Activated naive CD8-positive, alpha-beta T cell (primary cell): ENCODE measurements around the gene OBSL1.

Experiments used
- H3K27ac Mint-ChIP-seq: one replicate; pipeline ENCODE4 v1.8.0; 2021; ENCODE audit warnings: mixed read lengths
- H3K27me3 Mint-ChIP-seq: one replicate; pipeline ENCODE4 v1.8.0; 2021; ENCODE audit warnings: mixed read lengths
- H3K36me3 Mint-ChIP-seq: one replicate; pipeline ENCODE4 v1.8.0; 2021; ENCODE audit warnings: mixed read lengths
- H3K4me1 Mint-ChIP-seq: one replicate; pipeline ENCODE4 v1.8.0; 2021; ENCODE audit warnings: low read depth, mixed read lengths
- H3K4me3 Mint-ChIP-seq: one replicate; pipeline ENCODE4 v1.8.0; 2021; ENCODE audit warnings: mild to moderate bottlenecking, mixed read lengths
- H3K9me3 Mint-ChIP-seq: one replicate; pipeline ENCODE4 v1.8.0; 2021; ENCODE audit warnings: low read depth, mixed read lengths

The OBSL1 gene

DNA sequence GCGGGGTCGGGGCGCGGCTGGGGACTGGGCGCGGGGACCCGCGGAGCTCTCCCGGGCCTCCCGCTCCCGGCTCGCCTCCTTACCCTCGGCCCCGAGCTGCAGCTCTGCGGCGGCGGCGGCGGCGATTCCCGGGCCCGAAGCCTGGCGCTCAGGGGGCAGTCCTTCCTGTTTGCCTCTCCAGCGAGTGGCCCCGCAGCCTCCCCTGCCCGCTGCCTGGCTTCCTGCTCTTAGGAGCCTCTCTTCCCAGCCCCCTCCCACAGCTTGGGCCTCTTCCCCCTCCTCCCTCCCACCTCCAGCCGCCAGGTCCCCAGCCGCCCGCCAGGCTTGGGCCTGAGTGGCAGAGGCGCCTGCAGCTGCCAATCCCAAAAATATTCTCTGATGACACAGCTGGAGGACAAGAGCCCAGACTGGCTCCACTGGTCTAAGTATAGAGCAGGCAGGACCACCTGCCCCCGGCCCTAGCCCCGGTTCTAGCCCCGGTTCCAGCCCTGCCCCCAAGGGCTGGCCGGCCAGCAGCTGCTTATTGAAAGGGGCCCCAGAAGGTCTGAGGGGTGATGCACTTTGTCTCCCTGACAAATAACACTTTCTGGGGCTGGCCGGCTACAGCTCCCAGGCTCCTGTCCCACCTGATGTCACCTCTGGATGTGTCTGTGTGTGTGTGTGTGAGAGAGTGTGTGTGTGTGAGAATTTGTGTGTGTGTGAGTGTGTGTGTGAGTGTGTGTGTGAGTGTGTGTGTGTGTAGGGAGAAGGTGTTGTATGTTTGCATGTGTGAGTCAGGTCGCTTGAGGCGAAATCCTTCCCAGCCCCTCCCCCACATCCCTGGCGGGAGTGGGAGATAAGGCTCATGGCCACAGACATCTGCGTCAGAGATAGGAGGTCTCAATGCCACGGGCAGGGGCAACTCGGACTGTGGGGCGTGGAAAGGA lies at the start of gene OBSL1:
OBSL1 (minus strand) TSS at position 229 of the 926 bp plus-strand sequence. CDS start 307 bp downstream, outside the sequence.
- Mint-ChIP-seq H3K27ac (no peak within 1 kb of the TSS), H3K9me3 (no peaks in the 10 kb centered on the region), H3K4me1 (no peaks in the 10 kb centered on the region), H3K27me3 (peaks cover 24% of the 10 kb centered on the region), H3K4me3 (peak within 1 kb of the TSS; percentile 27), H3K36me3 (no peaks in the 10 kb centered on the region)

DNA sequence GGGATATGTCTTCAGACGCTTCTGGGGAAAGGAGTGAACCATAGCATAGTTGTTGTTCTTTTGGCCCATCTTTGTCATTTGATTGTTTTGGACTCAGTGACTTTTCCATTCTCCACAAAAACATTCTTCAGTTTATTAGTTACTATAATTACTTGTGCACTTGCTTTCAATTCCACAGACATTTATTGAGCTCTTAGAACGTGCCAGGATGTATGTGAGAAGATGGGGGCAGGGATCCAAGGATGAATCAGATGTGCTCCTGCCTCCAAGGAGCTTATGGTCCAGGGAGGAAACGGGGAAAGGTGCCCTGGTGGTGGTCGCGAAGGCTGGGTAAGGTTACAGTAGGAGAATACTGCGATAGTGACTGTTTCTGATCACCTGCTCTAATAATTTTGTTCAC lies 49.2 kb upstream of the OBSL1 start:
- Mint-ChIP-seq H3K27me3 (no peaks in the 10 kb centered on the region), H3K9me3 (no peaks in the 10 kb centered on the region), H3K27ac (no peak overlapping the region), H3K4me1 (no peaks in the 10 kb centered on the region), H3K4me3 (no peak overlapping the region), H3K36me3 (no peaks in the 10 kb centered on the region)

DNA sequence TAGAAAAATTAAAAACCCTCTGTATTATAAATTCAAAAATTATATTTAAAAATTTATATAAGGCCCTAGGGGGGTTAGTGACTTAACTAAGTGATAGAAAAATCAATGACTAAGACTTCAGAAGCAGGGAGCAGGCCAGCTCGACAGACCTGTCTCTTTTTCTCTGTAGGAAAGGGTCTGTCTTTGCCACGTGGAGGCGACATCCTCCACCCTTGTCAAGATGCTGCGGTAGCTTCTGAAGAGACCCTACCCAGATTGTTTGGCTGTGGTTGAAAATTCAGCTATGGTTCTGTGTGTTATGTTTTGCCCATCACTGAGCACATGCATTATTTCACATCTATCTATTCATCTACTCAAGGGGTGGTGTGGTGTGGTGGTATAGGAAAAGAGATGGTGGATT lies 47.9 kb upstream of the OBSL1 start:
- Mint-ChIP-seq H3K9me3 (no peaks in the 10 kb centered on the region), H3K4me1 (peaks cover 2% of the 10 kb centered on the region), H3K27ac (no peak overlapping the region), H3K36me3 (peaks cover 2% of the 10 kb centered on the region), H3K4me3 (no peak overlapping the region), H3K27me3 (no peaks in the 10 kb centered on the region)

DNA sequence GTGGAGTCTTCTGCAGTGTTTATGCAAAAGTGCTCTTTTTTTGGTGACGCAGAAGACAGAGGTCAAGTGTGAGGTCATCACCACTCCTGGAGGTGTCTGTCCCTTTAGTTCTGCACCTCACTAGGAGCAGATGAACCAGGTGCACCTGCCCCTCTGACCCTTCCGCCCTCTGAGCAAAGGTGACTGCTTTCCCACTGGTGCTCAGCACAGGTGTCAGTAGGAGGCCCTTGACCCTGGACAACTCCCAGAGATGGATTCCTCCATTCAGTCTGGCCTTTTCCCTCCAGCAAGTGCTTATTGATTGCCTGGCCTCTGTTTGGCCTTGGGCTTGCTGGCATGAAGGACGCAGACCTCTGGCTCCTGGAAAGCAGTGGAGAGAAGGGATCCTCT lies 47.4 kb upstream of the OBSL1 start:
- H3K9me3 Mint-ChIP-seq = no peaks in the 10 kb centered on the region
- peaks cover 2% of the 10 kb centered on the region for H3K4me1 Mint-ChIP-seq
- H3K27me3 Mint-ChIP-seq = no peaks in the 10 kb centered on the region
- peaks cover 2% of the 10 kb centered on the region for H3K36me3 Mint-ChIP-seq
- H3K4me3 Mint-ChIP-seq = no peak overlapping the region
- no peak overlapping the region for H3K27ac Mint-ChIP-seq

DNA sequence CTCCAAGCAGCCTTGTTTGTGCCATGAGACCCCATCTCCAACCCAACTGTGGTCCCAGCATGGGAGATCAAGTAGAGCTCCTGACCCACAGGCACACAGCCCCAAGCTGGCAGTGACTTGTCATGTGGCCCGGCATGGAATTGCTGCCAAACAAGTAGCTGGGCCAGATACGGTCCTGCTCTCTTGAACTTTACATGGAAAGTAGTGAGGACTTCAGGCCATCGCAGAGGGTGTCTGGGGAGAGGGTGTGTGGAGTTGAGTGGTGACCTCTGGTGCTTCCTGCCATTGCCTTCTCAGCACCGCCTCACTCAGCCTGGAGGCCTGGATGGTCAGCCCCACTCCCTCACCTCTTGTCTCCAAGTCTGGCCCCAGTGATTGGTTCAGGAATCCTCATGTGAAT lies 45.2 kb upstream of the OBSL1 start:
- Mint-ChIP-seq H3K36me3 (peaks cover 2% of the 10 kb centered on the region), H3K9me3 (no peaks in the 10 kb centered on the region), H3K4me3 (no peak overlapping the region), H3K27me3 (no peaks in the 10 kb centered on the region), H3K4me1 (peaks cover 11% of the 10 kb centered on the region), H3K27ac (no peak overlapping the region)

DNA sequence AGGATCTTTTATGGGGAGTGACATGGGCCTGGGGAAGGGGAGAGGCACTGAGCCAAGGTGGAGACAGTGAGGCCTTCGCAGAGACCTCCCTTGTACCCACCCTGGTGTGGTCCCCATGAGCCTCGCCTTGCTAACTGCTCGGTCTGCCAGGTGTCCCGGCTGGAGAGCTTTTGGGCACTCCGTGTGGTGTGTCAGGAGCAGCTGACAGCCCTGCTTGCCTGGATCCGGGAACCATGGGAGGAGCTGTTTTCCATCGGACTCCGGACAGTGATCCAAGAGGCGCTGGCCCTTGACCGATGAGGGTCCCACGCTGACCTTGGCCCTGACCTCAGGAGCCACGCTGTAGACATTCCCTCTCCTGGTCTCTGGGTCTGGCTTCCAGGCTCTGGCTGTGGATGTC lies 44.6 kb upstream of the OBSL1 start:
- H3K4me3 Mint-ChIP-seq = no peak overlapping the region
- H3K27ac Mint-ChIP-seq = no peak overlapping the region
- peaks cover 2% of the 10 kb centered on the region for H3K36me3 Mint-ChIP-seq
- H3K4me1 Mint-ChIP-seq = peaks cover 13% of the 10 kb centered on the region
- H3K9me3 Mint-ChIP-seq = no peaks in the 10 kb centered on the region
- H3K27me3 Mint-ChIP-seq = no peaks in the 10 kb centered on the region

DNA sequence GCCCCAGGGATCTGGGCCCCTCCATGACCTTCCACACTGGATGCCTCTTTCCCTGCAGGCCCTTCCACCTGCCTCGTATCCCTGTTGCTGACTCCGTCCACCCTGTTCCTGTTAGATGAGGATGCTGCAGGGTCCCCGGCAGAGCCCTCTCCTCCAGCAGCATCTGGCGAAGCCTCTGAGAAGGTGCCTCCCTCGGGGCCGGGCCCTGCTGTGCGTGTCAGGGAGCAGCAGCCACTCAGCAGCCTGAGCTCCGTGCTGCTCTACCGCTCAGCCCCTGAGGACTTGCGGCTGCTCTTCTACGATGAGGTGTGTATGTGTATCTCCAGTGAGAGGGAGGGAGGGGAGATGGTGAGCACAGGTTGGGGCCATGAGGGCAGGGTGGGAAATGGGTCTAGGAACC lies 43.7 kb upstream of the OBSL1 start:
- Mint-ChIP-seq H3K4me1 (peaks cover 13% of the 10 kb centered on the region), H3K9me3 (no peaks in the 10 kb centered on the region)

DNA sequence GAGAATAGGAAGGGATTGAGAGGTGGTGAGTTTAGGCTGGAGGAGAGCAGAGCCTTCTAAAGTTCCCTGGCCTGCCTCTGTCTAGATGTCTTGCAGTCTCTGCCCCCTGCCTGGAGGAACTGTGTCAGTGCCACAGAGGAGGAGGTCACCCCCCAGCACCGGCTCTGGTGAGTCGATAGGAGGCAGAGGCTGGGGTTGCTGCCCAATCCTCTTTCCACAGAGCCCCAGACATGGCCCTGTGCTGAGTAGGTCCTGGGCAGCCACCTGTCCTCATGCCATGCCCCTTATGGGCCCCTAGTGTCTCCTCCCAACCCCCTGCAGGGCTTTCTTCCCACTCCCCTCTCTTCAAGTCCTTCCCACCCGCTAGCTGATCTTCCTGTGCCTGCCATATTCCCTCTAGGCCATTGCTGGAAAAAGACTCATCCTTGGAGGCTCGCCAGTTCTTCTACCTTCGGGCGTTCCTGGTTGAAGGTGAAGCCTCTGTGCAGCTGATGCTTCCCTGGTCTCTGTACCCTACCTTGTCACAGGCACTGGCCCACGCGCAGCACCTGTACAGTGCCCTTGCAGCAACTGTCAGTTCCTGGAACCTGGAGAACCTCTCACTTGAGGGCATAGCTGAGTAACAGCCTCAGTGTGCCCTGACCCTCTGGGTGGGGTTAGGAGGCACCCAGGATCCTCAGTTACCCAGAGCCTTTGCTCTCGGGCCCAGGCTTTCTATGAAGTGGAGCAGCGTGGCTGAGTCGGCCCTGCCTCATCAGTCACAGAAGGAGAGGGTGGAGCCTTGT lies 42.9 kb upstream of the OBSL1 start:
- H3K4me1 Mint-ChIP-seq = peaks cover 13% of the 10 kb centered on the region
- H3K27ac Mint-ChIP-seq = no peak overlapping the region
- no peaks in the 10 kb centered on the region for H3K9me3 Mint-ChIP-seq
- H3K36me3 Mint-ChIP-seq = peaks cover 5% of the 10 kb centered on the region
- no peak overlapping the region for H3K4me3 Mint-ChIP-seq
- H3K27me3 Mint-ChIP-seq = no peaks in the 10 kb centered on the region

More for the DNA sequence above, 43.7 kb upstream of the OBSL1 start:
- Mint-ChIP-seq H3K27ac (no peak overlapping the region), H3K4me3 (no peak overlapping the region), H3K27me3 (no peaks in the 10 kb centered on the region), H3K36me3 (peaks cover 5% of the 10 kb centered on the region)

DNA sequence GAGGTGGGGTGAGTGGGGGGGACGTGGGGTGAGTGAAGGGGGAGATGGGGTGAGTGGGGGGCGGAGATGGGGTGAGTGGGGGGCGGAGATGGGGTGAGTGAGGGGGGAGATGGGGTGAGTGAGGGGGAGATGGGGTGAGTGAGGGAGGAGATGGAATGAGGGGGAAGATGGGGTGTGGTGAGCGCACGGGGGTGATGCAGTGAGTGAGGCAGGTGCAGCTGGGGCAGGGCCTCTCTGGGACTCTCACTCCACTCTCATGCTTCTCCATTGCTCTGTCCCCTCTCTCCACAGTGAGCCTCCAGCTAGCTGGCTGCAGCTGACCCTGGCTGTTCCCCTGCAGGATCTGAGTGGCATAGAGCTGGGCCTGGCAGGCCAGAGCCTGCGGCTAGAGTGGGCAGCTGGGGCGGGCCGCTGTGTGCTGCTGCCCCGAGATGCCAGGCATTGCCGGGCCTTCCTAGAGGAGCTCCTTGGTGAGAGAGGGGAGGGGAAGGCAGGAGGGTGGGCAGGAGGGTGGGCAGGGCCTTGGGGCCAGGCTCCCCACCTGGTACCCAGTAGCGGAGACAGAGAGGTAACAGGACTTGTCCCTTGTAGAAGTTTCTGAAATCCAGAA lies 42.2 kb upstream of the OBSL1 start:
- Mint-ChIP-seq H3K4me1 (peaks cover 13% of the 10 kb centered on the region), H3K27me3 (no peaks in the 10 kb centered on the region), H3K4me3 (no peak overlapping the region), H3K36me3 (peaks cover 5% of the 10 kb centered on the region), H3K9me3 (no peaks in the 10 kb centered on the region), H3K27ac (no peak overlapping the region)

DNA sequence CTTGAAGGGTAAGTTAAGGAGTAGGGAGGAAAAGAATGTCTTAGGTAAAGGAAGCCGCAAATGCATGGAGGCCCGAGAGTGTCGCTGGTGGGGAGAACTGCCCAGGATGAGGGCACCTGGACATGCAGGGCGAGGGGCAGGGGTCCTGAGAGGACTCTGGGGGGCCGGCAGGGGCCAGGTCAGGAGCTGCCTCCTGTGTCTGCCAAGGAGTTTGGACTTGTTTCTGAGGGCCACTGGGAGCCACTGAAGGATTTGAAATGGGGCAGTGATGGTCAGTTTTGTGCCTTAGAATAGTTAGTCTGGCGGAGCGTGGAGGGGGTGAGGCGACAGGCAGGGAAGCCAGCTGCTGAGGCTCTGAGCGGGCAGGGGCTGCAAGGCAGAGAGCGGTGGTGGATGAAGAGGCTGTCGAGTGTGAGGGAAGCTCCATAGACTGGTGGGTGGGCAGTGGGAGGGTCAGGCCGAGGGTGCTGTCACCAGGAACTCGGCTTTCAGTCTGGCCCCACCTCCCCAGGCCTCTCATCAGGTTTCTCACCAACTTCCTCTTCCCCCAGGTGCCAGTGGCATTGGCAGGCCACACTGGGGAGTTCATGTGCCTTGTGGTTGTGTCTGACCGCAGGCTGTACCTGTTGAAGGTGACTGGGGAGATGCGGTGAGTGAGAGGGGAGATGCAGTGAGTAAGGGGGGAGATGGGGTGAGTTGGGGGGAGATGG lies 41.4 kb upstream of the OBSL1 start:
- Mint-ChIP-seq H3K27ac (peak overlapping the region; percentile 84), H3K4me3 (peak overlapping the region; percentile 40)

DNA sequence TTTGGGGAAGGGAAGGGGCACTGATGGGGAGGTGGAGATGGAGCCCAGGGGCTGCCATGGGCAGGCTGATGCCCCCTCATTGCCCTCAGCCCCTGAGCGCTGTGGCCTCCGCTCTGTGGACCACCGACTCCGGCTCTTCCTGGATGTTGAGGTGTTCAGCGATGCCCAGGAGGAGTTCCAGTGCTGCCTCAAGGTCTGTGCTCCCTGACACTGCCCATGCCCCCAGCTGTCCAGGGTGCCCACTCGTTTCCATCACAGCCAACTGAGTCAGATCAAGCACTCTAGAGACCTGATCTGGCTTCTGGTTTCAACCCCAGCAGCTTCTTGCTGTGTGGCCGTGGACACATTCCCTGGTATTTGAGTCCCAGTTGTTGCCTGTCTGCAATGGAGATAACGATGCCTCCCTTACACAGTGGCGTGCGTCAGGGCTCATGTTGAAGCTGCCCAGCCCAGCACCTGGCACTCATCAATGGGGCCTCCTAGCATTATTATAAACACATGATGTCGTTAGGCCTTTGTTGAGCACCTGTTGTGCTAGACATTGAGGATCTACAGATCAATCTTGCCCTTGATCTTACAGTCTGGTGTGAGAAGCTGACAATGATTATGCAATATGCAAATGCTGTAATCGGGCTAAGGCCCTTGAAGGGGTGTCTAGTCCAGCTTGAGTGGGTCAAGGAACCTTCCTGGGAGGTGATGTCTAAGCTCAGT lies 40.7 kb upstream of the OBSL1 start:
- Mint-ChIP-seq H3K36me3 (peaks cover 5% of the 10 kb centered on the region), H3K4me3 (peak overlapping the region; percentile 31), H3K27ac (peak overlapping the region; percentile 84), H3K27me3 (no peaks in the 10 kb centered on the region), H3K9me3 (no peaks in the 10 kb centered on the region), H3K4me1 (peaks cover 13% of the 10 kb centered on the region)

More for the DNA sequence above, 41.4 kb upstream of the OBSL1 start:
- H3K9me3 Mint-ChIP-seq = no peaks in the 10 kb centered on the region
- H3K4me1 Mint-ChIP-seq = peaks cover 13% of the 10 kb centered on the region
- no peaks in the 10 kb centered on the region for H3K27me3 Mint-ChIP-seq
- H3K36me3 Mint-ChIP-seq = peaks cover 5% of the 10 kb centered on the region

DNA sequence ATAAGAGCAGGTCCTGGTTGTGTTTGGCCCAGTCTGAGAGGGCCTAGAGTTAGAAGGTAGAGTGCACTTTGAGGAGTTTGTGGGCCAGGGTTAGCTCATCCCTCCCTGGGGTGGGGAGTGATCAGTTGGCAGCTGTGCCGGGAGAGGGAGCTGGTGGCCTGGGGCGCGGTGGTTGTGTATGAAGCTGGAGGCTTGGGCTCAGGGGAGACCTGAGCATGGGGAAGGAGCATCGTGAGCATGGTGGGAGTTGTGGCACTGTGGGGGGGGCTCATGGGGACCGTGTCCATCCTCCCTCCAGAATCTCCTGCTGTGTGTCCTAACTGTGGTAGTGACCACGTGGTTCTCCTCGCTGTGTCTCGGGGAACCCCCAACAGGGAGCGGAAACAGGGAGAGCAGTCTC lies 40.0 kb upstream of the OBSL1 start:
- Mint-ChIP-seq H3K4me1 (peaks cover 13% of the 10 kb centered on the region), H3K9me3 (no peaks in the 10 kb centered on the region), H3K4me3 (no peak overlapping the region), H3K27ac (no peak overlapping the region), H3K27me3 (no peaks in the 10 kb centered on the region), H3K36me3 (peaks cover 5% of the 10 kb centered on the region)

DNA sequence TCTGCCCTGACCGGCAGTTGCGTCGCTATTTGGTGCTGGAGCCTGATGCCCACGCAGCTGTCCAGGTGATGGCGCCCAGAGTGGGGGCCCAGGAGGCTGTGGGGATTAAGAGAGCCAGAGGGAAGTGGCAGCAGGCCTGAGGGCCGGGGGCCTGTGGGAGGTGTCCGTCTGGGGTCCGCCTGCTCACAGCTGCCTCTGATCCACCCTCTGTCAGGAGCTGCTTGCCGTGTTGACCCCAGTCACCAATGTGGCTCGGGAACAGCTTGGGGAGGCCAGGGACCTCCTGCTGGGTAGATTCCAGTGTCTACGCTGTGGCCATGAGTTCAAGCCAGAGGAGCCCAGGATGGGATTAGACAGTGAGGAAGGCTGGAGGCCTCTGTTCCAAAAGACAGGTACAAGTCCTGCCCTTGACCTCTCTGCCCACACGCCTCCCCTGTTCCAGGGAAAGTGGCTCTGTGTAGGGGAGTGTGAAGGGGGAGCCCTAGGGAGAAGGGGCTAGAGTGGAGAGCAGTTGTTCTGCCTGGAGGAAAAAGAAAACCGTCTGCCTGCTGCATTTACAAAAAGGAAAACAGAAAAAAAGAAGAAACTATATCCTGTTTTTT lies 37.9 kb upstream of the OBSL1 start:
- no peaks in the 10 kb centered on the region for H3K27me3 Mint-ChIP-seq

More for the DNA sequence above, 37.9 kb upstream of the OBSL1 start:
- Mint-ChIP-seq H3K4me3 (no peak overlapping the region), H3K9me3 (no peaks in the 10 kb centered on the region), H3K27ac (no peak overlapping the region), H3K36me3 (peaks cover 7% of the 10 kb centered on the region), H3K4me1 (peaks cover 11% of the 10 kb centered on the region)
